ENCODE measurements around the gene PDLIM4. TPM values are rescaled to one million over a fixed set of nuclear protein-coding genes. Genes with fewer than 3 reads are reported as not detected.
A peak's percentile ranks its signal among the peaks of the same experiment; 100 is the strongest.

The PDLIM4 gene
- polyA plus RNA-seq, 2 of the 4 experiments (the other 2 are of a cell fraction), result 0.09 TPM; not detected in 1

- ChIA-PET CTCF (interaction anchor here (0.6 to 6.2 kb wide), 11 partner anchors 9 to 103 kb away, joined by 3 to 63 read pairs (median 3); no protein-coding TSS in a partner anchor), POLR2A (interaction anchor here (0.5 to 1.0 kb wide), 2 partner anchors 30 to 102 kb away, joined by 4 to 6 read pairs; no protein-coding TSS in a partner anchor)
- Histone ChIP-seq H3K9me3 (no peaks in the 10 kb centered on the region), H3K4me2 (peak overlapping the region; percentile 20; the same call in 2 of the 3 replicates), H3K27ac (peak overlapping the region; percentile 39 to 77; a peak in 5 of 6 replicates), H3K4me3 (no peak overlapping the region), H3K4me1 (peaks cover 51% of the 10 kb centered on the region)
- ATAC-seq, result peak; percentile 46 to 73
- no peak for TF ChIP-seq CHD2 (IDR thresholded peaks at IDR 0.05; ENCODE audit: low read length, partially characterized antibody)
- no peak for TF ChIP-seq RARB (CRISPR knock-in tag; IDR thresholded peaks at IDR 0.05)
- no peak for TF ChIP-seq RNF2 (IDR thresholded peaks at IDR 0.05; ENCODE audit: borderline replicate concordance, low read depth)
- TF ChIP-seq EP300 (IDR thresholded peaks at IDR 0.05), result no peak
- no peak for TF ChIP-seq EHMT2 (IDR thresholded peaks at IDR 0.05; ENCODE audit: low read depth)
- no peak for TF ChIP-seq FOSL2 (IDR thresholded peaks at IDR 0.05)
- TF ChIP-seq FOSL2 (CRISPR knock-in tag; IDR thresholded peaks at IDR 0.05), result peak; percentile 49; the same call in 1 of the 2 replicates
- DNase-seq (ENCODE audit: low read depth in 1 of 2, low spot score in 1 of 2), result peak; percentile 53 to 64
- WGBS (ENCODE audit: missing lambda C conversion rate), result 57% methylated on average over 7 of the region's 7 CpGs
- FAIRE-seq, result no peak
Observed at GRCh38 chr5:132263548-132264261, 6.2 kb downstream of the PDLIM4 start.

GRCh38 chr5:132264546-132265335 is 7.2 kb downstream of the PDLIM4 start:
- POLR2A ChIA-PET, result interaction anchor here (0.7 to 1.0 kb wide), 3 partner anchors 29 to 37 kb away, joined by 3 to 6 read pairs (median 3); partner anchors contain the start of gene P4HA2
- H3K4me1 ChIP-seq, result peaks cover 57% of the 10 kb centered on the region
- TF ChIP-seq HDAC2 (IDR thresholded peaks at IDR 0.05) (no peak), ZC3H11A (IDR thresholded peaks at IDR 0.05) (no peak), EHMT2 (IDR thresholded peaks at IDR 0.05; ENCODE audit: low read depth) (no peak), HOXA7 (CRISPR knock-in tag; IDR thresholded peaks at IDR 0.05) (no peak), CHD2 (IDR thresholded peaks at IDR 0.05; ENCODE audit: low read length, partially characterized antibody) (no peak), CBX2 (IDR thresholded peaks at IDR 0.05; ENCODE audit: borderline replicate concordance, low read depth) (no peak), EHF (CRISPR knock-in tag; IDR thresholded peaks at IDR 0.05) (no peak), TP53 (CRISPR knock-in tag; IDR thresholded peaks at IDR 0.05) (no peak), SMC3 (IDR thresholded peaks at IDR 0.05) (no peak), MAFK (IDR thresholded peaks at IDR 0.05; ENCODE audit: partially characterized antibody) (no peak), E2F6 (IDR thresholded peaks at IDR 0.05; ENCODE audit: borderline replicate concordance, low read depth) (no peak), RFX5 (IDR thresholded peaks at IDR 0.05) (no peak), JUNB (IDR thresholded peaks at IDR 0.05) (no peak), CTCF (IDR thresholded peaks at IDR 0.05) (no peak), NPAS2 (CRISPR knock-in tag; IDR thresholded peaks at IDR 0.05; ENCODE audit: borderline replicate concordance) (no peak)
- CTCF ChIA-PET, result interaction anchor here (0.6 to 6.2 kb wide), 9 partner anchors 8 to 102 kb away, joined by 3 to 63 read pairs (median 4); no protein-coding TSS in a partner anchor
- no peak for FAIRE-seq
- H3K27ac ChIP-seq, result peak overlapping the region; percentile 11 to 77; a peak in 3 of 6 replicates
- H3K4me2 ChIP-seq, result peak overlapping the region; percentile 24; the same call in 1 of the 3 replicates
- DNase-seq (ENCODE audit: low read depth in 1 of 2, low spot score in 1 of 2), result no peak
- no peak for ATAC-seq
- H3K9me3 ChIP-seq, result no peaks in the 10 kb centered on the region
- no peak overlapping the region for H3K4me3 ChIP-seq
- 69% methylated on average over 4 of the region's 4 CpGs for WGBS (ENCODE audit: missing lambda C conversion rate)

Data from A549 (cell line).